ENCODE measurements around the gene SGSM2. TPM values are rescaled to one million over a fixed set of nuclear protein-coding genes. Genes with fewer than 3 reads are reported as not detected.

Gene SGSM2
- polyA plus RNA-seq, 3 donors = 3.0 to 130 (median 3.5) TPM

- Histone ChIP-seq H3K9ac (ENCODE audit: insufficient read depth, low read length, poor library complexity, severe bottlenecking) (no peak overlapping the region), H3K4me2 (replicated peaks; ENCODE audit: extremely low read depth, low read length, poor library complexity, severe bottlenecking) (no peak overlapping the region), H3K4me1 (ENCODE audit: control insufficient read depth in 1 of 2, insufficient read depth in 2 of 2, low read length in 2 of 2) (peaks cover 24 to 32% of the 10 kb centered on the region in 2 donors), H4K20me1 (ENCODE audit: insufficient read depth, low read length) (peaks cover 39% of the 10 kb centered on the region), H3K4me3 (replicated peaks in 1 of 3; ENCODE audit: low read depth in 2 of 3, low read length in 3 of 3) (no peak overlapping the region), H3K9me3 (replicated peaks in 1 of 2; ENCODE audit: control insufficient read depth in 1 of 2, insufficient read depth in 1 of 2, low read length in 2 of 2) (no peaks in the 10 kb centered on the region), H3K27me3 (ENCODE audit: control insufficient read depth in 2 of 2, insufficient read depth in 2 of 2, low read length in 2 of 2) (no peaks in the 10 kb centered on the region), H3K36me3 (replicated peaks in 1 of 2; ENCODE audit: control insufficient read depth in 1 of 2, insufficient read depth in 2 of 2, low read length in 2 of 2) (peaks cover 51 to 52% of the 10 kb centered on the region in 2 donors), H3K27ac (ENCODE audit: low read depth in 1 of 2, low read length in 2 of 2) (no peak overlapping the region), H3K79me2 (ENCODE audit: insufficient read depth, low read length) (peaks cover 32% of the 10 kb centered on the region), H2AFZ (ENCODE audit: insufficient read depth, low read depth, low read length, poor library complexity, severe bottlenecking) (no peak overlapping the region)
- intact Hi-C loops (cut with micrococcal nuclease) = loop anchor here in 1 of 2 donors (10.0 kb wide), 1 partner anchor 287 kb away; no protein-coding TSS in a partner anchor
- peaks cover 32% of the 10 kb centered on the region for H3K4me1 Mint-ChIP-seq
- H3K27ac Mint-ChIP-seq = peak overlapping the region in 6 of 7 donors; percentile 8 to 70 (median 36)
- WGBS (ENCODE audit: insufficient coverage) = 96% methylated on average over 17 of the region's 21 CpGs
- peaks cover 0 to 2% (median 0%) of the 10 kb centered on the region in 3 donors for H3K27me3 Mint-ChIP-seq (ENCODE audit: low read depth in 3 of 3)
- no peak overlapping the region for H3K4me3 Mint-ChIP-seq
- TF ChIP-seq CTCF (IDR thresholded peaks at IDR 0.05) = no peak
- H3K9me3 Mint-ChIP-seq = no peaks in the 10 kb centered on the region
- no peak for DNase-seq
- H3K36me3 Mint-ChIP-seq = peaks cover 58 to 77% of the 10 kb centered on the region in 2 donors
Measured at GRCh38 chr17:2388020-2388682, 50.9 kb downstream of the SGSM2 start.

- H3K4me1 ChIP-seq (ENCODE audit: control insufficient read depth in 1 of 2, insufficient read depth in 2 of 2, low read length in 2 of 2) = peaks cover 23 to 28% of the 10 kb centered on the region in 2 donors
- H3K9ac ChIP-seq (ENCODE audit: insufficient read depth, low read length, poor library complexity, severe bottlenecking) = no peak overlapping the region
- peaks cover 29% of the 10 kb centered on the region for H3K4me1 Mint-ChIP-seq
- no peak overlapping the region for H3K4me3 ChIP-seq (replicated peaks in 1 of 3; ENCODE audit: low read depth in 2 of 3, low read length in 3 of 3)
- peak overlapping the region in 5 of 7 donors; percentile 13 to 65 (median 55) for H3K27ac Mint-ChIP-seq
- no peak for DNase-seq
- no peak overlapping the region for H3K4me2 ChIP-seq (replicated peaks; ENCODE audit: extremely low read depth, low read length, poor library complexity, severe bottlenecking)
- H4K20me1 ChIP-seq (ENCODE audit: insufficient read depth, low read length) = peaks cover 39% of the 10 kb centered on the region
- H3K9me3 Mint-ChIP-seq = no peaks in the 10 kb centered on the region
- WGBS (ENCODE audit: insufficient coverage) = 96% methylated on average over 15 of the region's 15 CpGs
- H3K4me3 Mint-ChIP-seq = no peak overlapping the region
- no peak for TF ChIP-seq CTCF (IDR thresholded peaks at IDR 0.05)
- peaks cover 58 to 75% of the 10 kb centered on the region in 2 donors for H3K36me3 Mint-ChIP-seq
- H3K27me3 Mint-ChIP-seq (ENCODE audit: low read depth in 3 of 3) = peaks cover 0 to 2% (median 0%) of the 10 kb centered on the region in 3 donors
- H3K27ac ChIP-seq (ENCODE audit: low read depth in 1 of 2, low read length in 2 of 2) = no peak overlapping the region
- no peak overlapping the region for H2AFZ ChIP-seq (ENCODE audit: insufficient read depth, low read depth, low read length, poor library complexity, severe bottlenecking)
- peaks cover 32% of the 10 kb centered on the region for H3K79me2 ChIP-seq (ENCODE audit: insufficient read depth, low read length)
- H3K27me3 ChIP-seq (ENCODE audit: control insufficient read depth in 2 of 2, insufficient read depth in 2 of 2, low read length in 2 of 2) = no peaks in the 10 kb centered on the region
- peaks cover 51 to 52% of the 10 kb centered on the region in 2 donors for H3K36me3 ChIP-seq (replicated peaks in 1 of 2; ENCODE audit: control insufficient read depth in 1 of 2, insufficient read depth in 2 of 2, low read length in 2 of 2)
- intact Hi-C loops (cut with micrococcal nuclease) = loop anchor here in 1 of 2 donors (10.0 kb wide), 1 partner anchor 286 kb away; no protein-coding TSS in a partner anchor
- no peaks in the 10 kb centered on the region for H3K9me3 ChIP-seq (replicated peaks in 1 of 2; ENCODE audit: control insufficient read depth in 1 of 2, insufficient read depth in 1 of 2, low read length in 2 of 2)
Measured at GRCh38 chr17:2388683-2389055, 51.4 kb downstream of the SGSM2 start.

Data from CD14-positive monocyte (primary cell).